Fibroblast of lung (primary cell): ENCODE data around the gene SPTBN1.

Experiments used
- CTCF ChIP-seq, 2 donors: IDR thresholded peaks in 1 of 2; conservative IDR thresholded peaks in 1 of 2; 1 replicate in 1 of 2; 2 replicates in 1 of 2; pipeline ENCODE4 v1.5.1; 2011 to 2012; ENCODE audit warnings: low read length in 2 of 2, control low read depth in 1 of 2, inconsistent platforms in 1 of 2, low read depth in 1 of 2, mild to moderate bottlenecking in 1 of 2
- EZH2 ChIP-seq: IDR thresholded peaks from 2 replicates; pipeline ENCODE4 v1.5.1; 2012; ENCODE audit warnings: low read length, control low read depth, mild to moderate bottlenecking; ENCODE audit errors: missing control alignments

DNA sequence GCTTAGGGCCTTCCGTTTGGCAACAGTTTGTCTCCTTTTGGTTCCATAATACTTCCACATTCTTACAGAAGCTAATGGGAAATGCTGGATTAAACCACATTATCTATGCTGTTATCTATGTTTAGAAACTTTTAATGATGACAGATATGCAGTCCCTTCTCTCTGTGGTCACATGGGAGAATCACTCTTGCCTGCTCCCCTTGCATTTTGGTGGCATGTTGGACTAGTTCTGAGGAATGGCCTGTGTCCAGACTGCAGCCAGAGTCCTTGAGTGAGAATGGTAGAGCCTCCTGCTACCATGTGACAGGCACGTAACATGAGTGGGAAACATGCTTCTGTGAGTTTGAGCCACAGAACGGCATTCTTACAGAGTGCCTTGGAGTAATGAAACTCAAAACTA is 19.2 kb downstream of the SPTBN1 start:
- TF ChIP-seq CTCF (conservative IDR thresholded peaks at IDR 0.05 in 1 of 2, IDR thresholded peaks at IDR 0.05 in 1 of 2; ENCODE audit: low read depth in 1 of 2, low read length in 2 of 2) (no peak), EZH2 (no peak)
